Ishikawa (cell line): Measurements from ENCODE around the gene LCMT1.

Source experiments
- CEBPB ChIP-seq: IDR thresholded peaks from 2 replicates; pipeline ENCODE4 v1.6.1; 2012
- CREB1 ChIP-seq: IDR thresholded peaks from 2 replicates; pipeline ENCODE4 v1.6.1; 2012; ENCODE audit warnings: low read depth
- FOXM1 ChIP-seq: IDR thresholded peaks from 2 replicates; pipeline ENCODE4 v1.6.1; 2012; ENCODE audit warnings: low read depth, borderline replicate concordance
- NFIC ChIP-seq: IDR thresholded peaks from 2 replicates; pipeline ENCODE4 v1.6.1; 2012
- RAD21 ChIP-seq: IDR thresholded peaks from 2 replicates; pipeline ENCODE4 v1.6.1; 2012; ENCODE audit warnings: low read depth
- REST ChIP-seq: IDR thresholded peaks from 2 replicates; pipeline ENCODE4 v1.6.1; 2012; ENCODE audit warnings: low read depth, mild to moderate bottlenecking
- TAF1 ChIP-seq: IDR thresholded peaks from 2 replicates; pipeline ENCODE4 v1.6.1; 2012; ENCODE audit warnings: low read depth, mild to moderate bottlenecking
- TCF12 ChIP-seq: IDR thresholded peaks from 2 replicates; pipeline ENCODE4 v1.6.1; 2012; ENCODE audit warnings: low read depth
- TEAD4 ChIP-seq: IDR thresholded peaks from 2 replicates; pipeline ENCODE4 v1.6.1; 2012
- USF1 ChIP-seq: IDR thresholded peaks from 2 replicates; pipeline ENCODE4 v1.6.1; 2012
- YY1 ChIP-seq: IDR thresholded peaks from 2 replicates; pipeline ENCODE4 v1.6.1; 2012; ENCODE audit warnings: low read depth
- TF ChIP-seq, protein P1 (sequence below): IDR thresholded peaks from 2 replicates; pipeline ENCODE4 v1.6.1; 2012

DNA sequence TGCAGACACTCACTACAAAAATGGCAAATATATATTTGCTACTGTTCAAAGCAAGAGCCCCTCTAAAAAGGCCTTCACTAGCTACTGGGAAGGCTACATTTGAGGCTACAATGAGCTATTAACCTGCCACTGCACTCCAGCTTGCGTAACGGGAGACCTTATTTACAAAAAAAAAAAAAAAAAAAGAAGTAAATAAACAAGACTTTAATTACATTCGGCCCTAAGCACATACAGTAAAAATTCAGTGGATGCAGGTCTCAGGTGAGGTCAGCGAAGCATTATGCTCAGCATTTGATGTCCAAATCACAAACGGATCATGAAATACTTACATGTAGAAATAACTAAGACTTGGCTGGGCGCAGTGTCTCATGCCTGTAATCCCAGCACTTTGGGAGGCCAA lies 26.7 kb upstream of the LCMT1 start:
- no peak for TF ChIP-seq USF1
- no peak for TF ChIP-seq TAF1
- no peak for TF ChIP-seq RAD21
- TF ChIP-seq CREB1: no peak
- no peak for TF ChIP-seq YY1
- no peak for TF ChIP-seq NFIC
- no peak for TF ChIP-seq TCF12
- TF ChIP-seq REST: no peak
- TF ChIP-seq FOXM1: no peak
- TF ChIP-seq, protein P1, sequence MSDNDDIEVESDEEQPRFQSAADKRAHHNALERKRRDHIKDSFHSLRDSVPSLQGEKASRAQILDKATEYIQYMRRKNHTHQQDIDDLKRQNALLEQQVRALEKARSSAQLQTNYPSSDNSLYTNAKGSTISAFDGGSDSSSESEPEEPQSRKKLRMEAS: no peak
- TF ChIP-seq CEBPB: no peak
- TF ChIP-seq TEAD4: no peak
